ENCODE results near the gene VEZT. TPM values are rescaled to one million over a fixed set of nuclear protein-coding genes. Genes with fewer than 3 reads are reported as not detected.

VEZT gene
- total RNA-seq, 2 experiments from 2014 or later: 57.7 to 77.1 TPM

GRCh38 chr12:95224202-95225170, 6.9 kb downstream of the VEZT start:
- Histone ChIP-seq H2AFZ (ENCODE audit: low read length) (no peak overlapping the region), H3K4me2 (ENCODE audit: low read length) (no peak overlapping the region), H3K4me3 (ENCODE audit: low read depth, low read length, poor library complexity, severe bottlenecking) (no peak overlapping the region), H3K4me1 (ENCODE audit: insufficient read depth, low read length, poor library complexity, severe bottlenecking) (peaks cover 20% of the 10 kb centered on the region), H3K36me3 (ENCODE audit: insufficient read depth, low read length) (peaks cover 66% of the 10 kb centered on the region), H3K9me3 (ENCODE audit: low read length) (peaks cover 4% of the 10 kb centered on the region; the same call in 1 of the 2 replicates), H3K79me2 (ENCODE audit: insufficient read depth, low read depth, low read length) (peaks cover 99% of the 10 kb centered on the region), H4K20me1 (ENCODE audit: insufficient read depth, low read length) (peaks cover 9% of the 10 kb centered on the region; the same call in 1 of the 2 replicates), H3K27ac (ENCODE audit: low read depth, low read length, poor library complexity, severe bottlenecking) (no peak overlapping the region), H3K9me2 (ENCODE audit: insufficient read depth, low read length) (no peaks in the 10 kb centered on the region)
- ChIA-PET CTCF (ENCODE audit: unreplicated experiment) (interaction anchor here (0.6 kb wide), 1 partner anchor 25 kb away, joined by 4 read pairs; no protein-coding TSS in a partner anchor), POLR2A (interaction anchor here (1.6 kb wide), 1 partner anchor 22 kb away, joined by 3 read pairs; no protein-coding TSS in a partner anchor)
- no peak for DNase-seq (ENCODE audit: low spot score)
- intact Hi-C loops (cut with micrococcal nuclease; ENCODE audit: unreplicated experiment): no loop called here
- no TSS peak for BruUV-seq (replicated peaks)
- TF ChIP-seq EZH2phosphoT487 (IDR thresholded peaks at IDR 0.05; ENCODE audit: borderline replicate concordance, low read depth, low read length) (no peak), CTCF (conservative IDR thresholded peaks at IDR 0.05; ENCODE audit: low read length) (no peak)

- Histone ChIP-seq H4K20me1 (ENCODE audit: insufficient read depth, low read length) (peaks cover 7% of the 10 kb centered on the region; the same call in 1 of the 2 replicates), H3K4me3 (ENCODE audit: low read depth, low read length, poor library complexity, severe bottlenecking) (no peak overlapping the region), H3K79me2 (ENCODE audit: insufficient read depth, low read depth, low read length) (peaks cover 99% of the 10 kb centered on the region), H3K36me3 (ENCODE audit: insufficient read depth, low read length) (peaks cover 56% of the 10 kb centered on the region), H3K9me2 (ENCODE audit: insufficient read depth, low read length) (no peaks in the 10 kb centered on the region), H3K4me2 (ENCODE audit: low read length) (no peak overlapping the region), H2AFZ (ENCODE audit: low read length) (no peak overlapping the region), H3K27ac (ENCODE audit: low read depth, low read length, poor library complexity, severe bottlenecking) (no peak overlapping the region), H3K9me3 (ENCODE audit: low read length) (peaks cover under 1% of the 10 kb centered on the region; the same call in 1 of the 2 replicates), H3K4me1 (ENCODE audit: insufficient read depth, low read length, poor library complexity, severe bottlenecking) (peaks cover 10% of the 10 kb centered on the region)
- CTCF ChIA-PET (ENCODE audit: unreplicated experiment): no interaction called here
- POLR2A ChIA-PET: interaction anchor here (0.6 to 1.0 kb wide), 6 partner anchors 8 to 514 kb away, joined by 3 to 6 read pairs (median 4); partner anchors contain the start of gene FGD6
- intact Hi-C loops (cut with micrococcal nuclease; ENCODE audit: unreplicated experiment): no loop called here
- no TSS peak for BruUV-seq (replicated peaks)
- TF ChIP-seq EZH2phosphoT487 (IDR thresholded peaks at IDR 0.05; ENCODE audit: borderline replicate concordance, low read depth, low read length) (no peak), CTCF (conservative IDR thresholded peaks at IDR 0.05; ENCODE audit: low read length) (no peak)
- DNase-seq (ENCODE audit: low spot score): no peak
These were observed 8.1 kb downstream of the VEZT start for GRCh38 chr12:95225645-95226212.

Measured in OCI-LY7 (cell line).